Progenitor cell of endocrine pancreas (in vitro differentiated cells): ENCODE data around the gene THSD4. TPM values are rescaled to one million over a fixed set of nuclear protein-coding genes. Genes with fewer than 3 reads are reported as not detected.

Experiments
- DNase-seq: peaks from one replicate; pipeline ENCODE4 v3.0.0; 2021; ENCODE audit warnings: low spot score; ENCODE audit not compliant: unreplicated experiment
- H3K27ac Mint-ChIP-seq: 2 replicates; pipeline ENCODE4 v1.8.0; 2021; ENCODE audit warnings: mild to moderate bottlenecking, moderate library complexity, mixed read lengths
- H3K27me3 Mint-ChIP-seq: 2 replicates; pipeline ENCODE4 v1.8.0; 2021; ENCODE audit warnings: mixed read lengths
- H3K36me3 Mint-ChIP-seq: 2 replicates; pipeline ENCODE4 v1.8.0; 2022; ENCODE audit warnings: mixed read lengths; ENCODE audit not compliant: insufficient read depth
- H3K4me1 Mint-ChIP-seq: 2 replicates; pipeline ENCODE4 v1.8.0; 2021; ENCODE audit warnings: low read depth, mixed read lengths
- H3K4me3 Mint-ChIP-seq: 2 replicates; pipeline ENCODE4 v1.8.0; 2021; ENCODE audit warnings: low read depth, mild to moderate bottlenecking, moderate library complexity, mixed read lengths
- H3K9me3 Mint-ChIP-seq: 2 replicates; pipeline ENCODE4 v1.8.0; 2021; ENCODE audit warnings: low read depth, mixed read lengths
- total RNA-seq: library from RNA; stranded (reverse); gene quantifications from 2 replicates; pipeline ENCODE4 v1.2.1, GENCODE V29; 2021
- TF ChIP-seq, protein P1 (sequence below): fragments of 200-600 bp; sonication (generic); IDR thresholded peaks from one replicate; pipeline ENCODE4 v1.5.0; 2021; ENCODE audit warnings: antibody characterized with exemption, mild to moderate bottlenecking; ENCODE audit not compliant: unreplicated experiment

Gene THSD4
- total RNA-seq, 1 donor from 2014 or later: 6.8 TPM

DNA sequence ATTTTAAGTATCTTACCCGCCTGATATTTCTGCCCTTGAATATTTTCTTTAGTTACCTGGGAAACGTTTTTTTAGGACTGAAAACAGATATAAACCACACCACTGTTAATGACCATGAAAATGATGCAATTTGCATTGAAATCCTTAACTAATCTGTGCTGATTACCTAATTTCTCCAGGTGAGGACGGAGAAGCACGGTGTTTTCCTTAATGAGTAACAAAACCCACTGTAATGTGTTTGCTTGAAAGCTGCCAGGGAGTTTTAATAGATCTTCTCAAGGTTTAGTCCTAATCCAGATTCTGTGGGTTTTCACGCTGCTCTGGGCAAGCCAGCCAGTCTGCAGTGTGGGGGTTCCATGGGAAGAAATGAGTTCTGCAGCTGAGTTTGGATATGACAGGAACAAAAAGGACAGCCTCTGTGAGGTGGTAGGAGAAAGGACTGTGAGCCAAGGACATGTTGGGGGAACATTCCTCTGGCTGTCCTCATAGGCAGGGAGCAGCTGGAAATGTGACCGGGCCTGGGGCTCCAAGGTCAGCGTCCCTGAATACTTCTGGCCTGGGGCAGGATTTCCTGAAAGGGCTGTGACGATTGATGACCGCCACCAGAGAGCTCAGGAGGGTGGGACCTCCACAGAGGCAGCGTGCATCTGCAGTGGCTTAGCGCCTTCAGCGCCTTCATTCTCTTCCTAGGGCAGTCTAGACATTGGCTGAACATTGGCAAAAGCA lies 18.6 kb downstream of the THSD4 start:
- Mint-ChIP-seq H3K4me3 (no peak overlapping the region), H3K27me3 (peaks cover 18% of the 10 kb centered on the region), H3K36me3 (no peaks in the 10 kb centered on the region), H3K9me3 (no peaks in the 10 kb centered on the region), H3K27ac (no peak overlapping the region), H3K4me1 (no peaks in the 10 kb centered on the region)
- TF ChIP-seq, protein P1, sequence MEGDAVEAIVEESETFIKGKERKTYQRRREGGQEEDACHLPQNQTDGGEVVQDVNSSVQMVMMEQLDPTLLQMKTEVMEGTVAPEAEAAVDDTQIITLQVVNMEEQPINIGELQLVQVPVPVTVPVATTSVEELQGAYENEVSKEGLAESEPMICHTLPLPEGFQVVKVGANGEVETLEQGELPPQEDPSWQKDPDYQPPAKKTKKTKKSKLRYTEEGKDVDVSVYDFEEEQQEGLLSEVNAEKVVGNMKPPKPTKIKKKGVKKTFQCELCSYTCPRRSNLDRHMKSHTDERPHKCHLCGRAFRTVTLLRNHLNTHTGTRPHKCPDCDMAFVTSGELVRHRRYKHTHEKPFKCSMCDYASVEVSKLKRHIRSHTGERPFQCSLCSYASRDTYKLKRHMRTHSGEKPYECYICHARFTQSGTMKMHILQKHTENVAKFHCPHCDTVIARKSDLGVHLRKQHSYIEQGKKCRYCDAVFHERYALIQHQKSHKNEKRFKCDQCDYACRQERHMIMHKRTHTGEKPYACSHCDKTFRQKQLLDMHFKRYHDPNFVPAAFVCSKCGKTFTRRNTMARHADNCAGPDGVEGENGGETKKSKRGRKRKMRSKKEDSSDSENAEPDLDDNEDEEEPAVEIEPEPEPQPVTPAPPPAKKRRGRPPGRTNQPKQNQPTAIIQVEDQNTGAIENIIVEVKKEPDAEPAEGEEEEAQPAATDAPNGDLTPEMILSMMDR: no peak
- no peak for DNase-seq

DNA sequence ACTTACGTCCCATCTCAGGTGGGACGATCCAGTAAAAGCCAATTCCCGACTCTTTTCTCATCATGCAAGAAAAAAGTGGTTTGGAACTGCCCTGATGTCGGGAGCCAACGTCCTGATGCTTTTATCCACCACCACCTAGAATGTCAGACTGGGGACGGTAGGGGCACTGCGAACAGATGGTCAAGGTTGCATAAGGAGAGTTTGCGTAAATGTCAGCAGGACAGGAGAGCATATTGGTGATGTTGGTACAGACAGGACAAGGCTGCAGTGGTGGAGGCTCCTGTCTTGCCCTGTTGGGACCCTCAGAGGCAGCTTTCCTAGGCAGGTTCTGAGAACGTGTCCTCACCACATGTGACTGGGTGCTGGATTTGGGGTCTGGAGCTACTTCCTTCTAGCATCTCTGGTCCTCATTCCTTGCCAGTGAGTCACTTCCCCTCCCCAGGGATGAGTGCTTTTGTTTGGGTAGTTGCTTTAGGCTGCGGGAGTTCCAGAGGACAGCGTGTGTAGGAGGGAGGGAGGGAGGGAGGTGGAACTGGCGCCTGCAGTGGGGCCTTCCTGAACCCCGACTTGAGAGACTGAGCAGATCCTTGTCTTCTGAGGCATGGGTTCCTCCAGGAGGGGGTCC lies 21.0 kb downstream of the THSD4 start:
- Mint-ChIP-seq H3K27me3 (peaks cover 21% of the 10 kb centered on the region), H3K4me1 (no peaks in the 10 kb centered on the region), H3K4me3 (no peak overlapping the region), H3K9me3 (no peaks in the 10 kb centered on the region), H3K27ac (no peak overlapping the region), H3K36me3 (no peaks in the 10 kb centered on the region)
- DNase-seq: no peak
- TF ChIP-seq, protein P1: no peak

DNA sequence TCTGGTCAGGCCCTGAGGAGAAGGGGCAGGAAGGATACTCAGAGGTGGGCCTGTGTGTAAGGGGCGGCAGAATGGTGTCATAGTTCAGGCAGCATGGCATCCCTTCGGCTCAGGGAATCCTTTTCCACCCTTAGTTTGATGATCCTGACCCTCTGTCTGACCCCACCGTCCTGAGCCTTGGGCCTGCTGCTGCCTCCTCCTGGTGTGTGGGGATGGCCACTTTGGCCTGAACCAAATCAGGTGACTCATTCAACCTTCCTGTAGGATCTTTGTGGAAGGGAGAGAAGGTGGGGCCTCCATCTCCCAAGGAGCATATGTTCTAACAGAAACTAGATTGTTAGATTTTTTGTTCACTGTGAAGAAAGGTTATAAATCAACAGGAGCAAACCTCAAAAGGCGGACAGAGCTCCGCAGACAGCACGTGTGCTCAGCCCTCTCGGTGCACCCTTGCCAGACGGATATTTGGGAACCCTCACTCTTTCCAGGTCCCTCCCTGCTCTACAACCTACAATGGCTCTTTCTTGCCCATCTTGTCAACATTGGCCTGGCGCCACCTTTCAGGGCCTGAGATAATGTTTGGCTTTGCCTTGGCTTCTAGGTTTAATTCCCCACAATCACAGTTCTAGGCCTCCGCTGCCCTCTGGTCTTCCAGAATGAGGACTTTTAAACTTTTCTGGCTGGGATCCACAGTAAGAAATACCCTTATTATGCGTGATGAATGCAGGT lies 21.7 kb downstream of the THSD4 start:
- no peaks in the 10 kb centered on the region for H3K4me1 Mint-ChIP-seq
- no peak for DNase-seq
- no peak overlapping the region for H3K4me3 Mint-ChIP-seq
- peaks cover 18% of the 10 kb centered on the region for H3K27me3 Mint-ChIP-seq
- H3K36me3 Mint-ChIP-seq: no peaks in the 10 kb centered on the region
- TF ChIP-seq, protein P1: no peak
- no peak overlapping the region for H3K27ac Mint-ChIP-seq
- H3K9me3 Mint-ChIP-seq: no peaks in the 10 kb centered on the region

DNA sequence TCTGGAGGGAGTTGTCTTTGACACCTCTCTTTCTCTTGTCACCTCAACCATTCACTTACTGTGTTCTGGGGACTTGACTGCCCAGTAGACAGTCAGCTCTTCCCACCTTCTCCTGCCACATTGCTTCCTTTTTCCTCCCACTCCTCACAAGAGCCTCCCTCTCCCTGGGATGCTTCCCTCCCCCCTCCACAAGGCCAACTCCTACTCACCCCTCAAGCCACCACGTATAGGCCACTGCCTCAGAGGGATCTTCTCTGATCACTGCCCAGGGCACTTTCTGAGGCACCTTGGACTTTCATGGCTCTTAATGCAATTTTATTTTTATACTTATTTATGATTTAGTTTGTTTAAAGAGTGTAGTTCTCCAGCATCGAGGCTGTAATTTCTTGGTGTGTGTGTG lies 23.2 kb downstream of the THSD4 start:
- Mint-ChIP-seq H3K4me3 (no peak overlapping the region), H3K4me1 (no peaks in the 10 kb centered on the region), H3K36me3 (no peaks in the 10 kb centered on the region), H3K27ac (no peak overlapping the region), H3K9me3 (no peaks in the 10 kb centered on the region), H3K27me3 (peaks cover 10% of the 10 kb centered on the region)
- no peak for DNase-seq
- TF ChIP-seq, protein P1: no peak

DNA sequence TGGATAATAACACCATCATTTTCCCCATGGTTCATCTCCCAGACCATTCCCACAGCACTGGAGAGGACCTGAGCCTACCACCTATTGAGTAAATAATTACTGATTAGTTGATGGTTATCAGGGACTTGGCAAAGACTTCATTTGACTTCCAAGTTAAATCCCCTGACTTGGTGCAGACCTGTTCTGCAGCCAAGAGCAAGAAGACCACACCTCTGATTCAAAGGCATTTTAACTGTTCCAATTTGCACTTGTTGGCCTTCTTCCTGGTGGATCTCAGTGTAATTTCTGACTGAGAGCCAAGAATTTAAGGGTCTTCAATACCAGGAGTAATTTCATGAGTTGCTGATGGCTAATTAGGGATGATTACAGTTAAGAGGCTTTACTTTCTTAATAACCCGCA lies 24.0 kb downstream of the THSD4 start:
- no peak overlapping the region for H3K27ac Mint-ChIP-seq
- TF ChIP-seq, protein P1: no peak
- H3K36me3 Mint-ChIP-seq: no peaks in the 10 kb centered on the region
- no peaks in the 10 kb centered on the region for H3K9me3 Mint-ChIP-seq
- H3K4me3 Mint-ChIP-seq: no peak overlapping the region
- peaks cover 12% of the 10 kb centered on the region for H3K27me3 Mint-ChIP-seq
- H3K4me1 Mint-ChIP-seq: no peaks in the 10 kb centered on the region
- DNase-seq: no peak
